HK-2 (cell line): ENCODE results near the gene BDH1.
"Not testable (repeated sequence)": the region's sequence is repeated elsewhere in the genome, so short reads cannot be mapped to it uniquely, and the experiment has no call there.

Experiments used
- DNase-seq: peaks from one replicate; pipeline ENCODE4 v3.0.0-alpha.2; 2018; ENCODE audit not compliant: unreplicated experiment

The BDH1 gene

DNA sequence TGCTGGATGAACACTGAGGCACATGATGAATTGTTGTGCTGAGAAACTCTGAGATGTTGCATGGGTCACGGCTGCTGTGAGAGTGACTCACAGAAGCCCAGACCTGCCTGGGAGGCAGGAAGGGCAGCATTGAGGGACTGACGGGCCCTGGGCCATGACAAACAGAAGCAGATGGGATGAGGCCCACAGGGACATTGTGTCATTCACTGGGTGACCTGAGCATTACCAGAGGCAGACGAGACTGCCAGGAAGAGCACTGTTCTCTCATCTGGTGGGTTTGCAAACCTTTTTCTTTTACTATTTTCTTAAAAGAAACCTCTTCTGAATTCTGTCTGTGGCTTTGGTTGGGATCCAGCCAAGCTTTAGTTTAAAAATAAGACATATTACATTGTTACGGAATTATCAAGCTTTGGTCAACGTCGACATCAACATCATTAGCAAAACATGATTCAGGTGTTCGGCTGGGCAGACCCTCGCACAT lies 67.8 kb downstream of the BDH1 start:
- DNase-seq: peak; percentile 87

GRCh38 chr3:197486861-197487260 lies 68.9 kb downstream of the BDH1 start:
- DNase-seq: no peak

DNA sequence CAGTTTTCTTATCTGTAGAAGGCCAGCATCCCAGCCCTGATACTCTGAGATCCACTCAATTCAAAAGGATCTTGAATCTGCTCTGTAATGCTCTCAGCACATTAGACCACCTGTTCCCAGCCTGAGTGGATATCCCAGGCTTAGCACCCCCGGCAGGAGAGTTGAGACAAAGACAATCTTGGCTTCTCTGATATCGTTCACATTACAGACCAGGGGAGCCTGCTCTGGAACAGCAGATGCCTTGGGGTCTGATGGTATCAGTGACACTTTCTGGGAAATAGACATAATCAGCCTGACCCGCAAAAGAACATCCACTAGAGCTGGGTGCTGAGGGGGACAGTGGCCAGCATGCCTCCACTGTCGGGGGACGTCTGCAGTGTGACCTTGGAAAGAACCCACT lies 70.6 kb downstream of the BDH1 start:
- no peak for DNase-seq

DNA sequence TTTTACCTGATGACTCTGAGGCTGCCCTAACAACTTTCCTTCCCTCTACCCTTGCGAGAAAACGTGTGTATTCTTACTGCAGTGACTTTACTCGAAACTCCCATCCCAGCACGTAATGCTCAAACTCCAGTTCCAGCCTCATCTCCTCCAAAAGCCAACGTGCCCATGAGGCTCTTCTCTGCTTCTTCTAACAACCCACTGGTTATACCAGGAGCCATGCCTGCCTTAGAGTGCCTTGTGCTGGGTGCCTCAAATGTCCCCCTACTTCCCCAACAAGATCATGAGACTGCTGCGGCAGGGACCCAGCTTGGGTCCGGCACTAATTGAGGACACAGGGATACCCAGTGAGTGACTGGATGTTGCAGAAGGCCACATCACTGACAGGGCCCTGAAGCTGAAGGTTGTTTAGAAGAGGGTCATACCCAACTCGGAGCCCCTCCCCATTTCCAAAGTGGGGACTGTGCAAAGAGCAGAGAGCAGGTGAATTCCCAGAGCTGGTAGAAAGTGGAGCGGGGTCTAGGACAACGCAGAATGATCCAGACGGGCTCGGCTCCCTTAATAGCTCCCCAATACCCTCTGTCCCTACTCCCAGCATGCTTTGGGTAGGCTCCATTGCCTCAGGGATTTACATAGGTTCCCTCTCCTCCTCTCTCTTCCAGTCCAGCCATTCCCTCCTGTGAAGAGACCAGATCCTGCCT lies 71.4 kb downstream of the BDH1 start:
- DNase-seq: no peak

DNA sequence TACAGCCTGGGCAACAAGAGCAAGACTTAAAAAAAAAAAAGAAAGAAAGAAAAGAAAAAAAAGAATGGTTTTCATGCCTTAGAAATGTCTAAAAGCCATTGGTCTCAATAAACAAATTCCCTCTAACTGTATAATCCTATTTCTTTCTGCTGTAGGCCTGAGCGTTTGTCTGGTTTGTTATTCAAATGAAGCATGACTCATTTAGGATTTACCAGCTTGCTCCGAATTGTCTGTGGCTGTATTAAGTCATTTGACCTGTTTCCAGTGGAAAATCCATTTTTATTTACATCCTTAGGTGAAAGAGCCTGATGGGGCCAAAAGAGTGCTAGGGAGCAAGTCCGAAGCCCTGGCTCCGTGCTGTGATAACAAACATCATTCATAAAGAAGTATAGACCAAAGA lies 73.8 kb downstream of the BDH1 start:
- DNase-seq: no peak

GRCh38 chr3:197480320-197480719 lies 75.4 kb downstream of the BDH1 start:
- no peak for DNase-seq

DNA sequence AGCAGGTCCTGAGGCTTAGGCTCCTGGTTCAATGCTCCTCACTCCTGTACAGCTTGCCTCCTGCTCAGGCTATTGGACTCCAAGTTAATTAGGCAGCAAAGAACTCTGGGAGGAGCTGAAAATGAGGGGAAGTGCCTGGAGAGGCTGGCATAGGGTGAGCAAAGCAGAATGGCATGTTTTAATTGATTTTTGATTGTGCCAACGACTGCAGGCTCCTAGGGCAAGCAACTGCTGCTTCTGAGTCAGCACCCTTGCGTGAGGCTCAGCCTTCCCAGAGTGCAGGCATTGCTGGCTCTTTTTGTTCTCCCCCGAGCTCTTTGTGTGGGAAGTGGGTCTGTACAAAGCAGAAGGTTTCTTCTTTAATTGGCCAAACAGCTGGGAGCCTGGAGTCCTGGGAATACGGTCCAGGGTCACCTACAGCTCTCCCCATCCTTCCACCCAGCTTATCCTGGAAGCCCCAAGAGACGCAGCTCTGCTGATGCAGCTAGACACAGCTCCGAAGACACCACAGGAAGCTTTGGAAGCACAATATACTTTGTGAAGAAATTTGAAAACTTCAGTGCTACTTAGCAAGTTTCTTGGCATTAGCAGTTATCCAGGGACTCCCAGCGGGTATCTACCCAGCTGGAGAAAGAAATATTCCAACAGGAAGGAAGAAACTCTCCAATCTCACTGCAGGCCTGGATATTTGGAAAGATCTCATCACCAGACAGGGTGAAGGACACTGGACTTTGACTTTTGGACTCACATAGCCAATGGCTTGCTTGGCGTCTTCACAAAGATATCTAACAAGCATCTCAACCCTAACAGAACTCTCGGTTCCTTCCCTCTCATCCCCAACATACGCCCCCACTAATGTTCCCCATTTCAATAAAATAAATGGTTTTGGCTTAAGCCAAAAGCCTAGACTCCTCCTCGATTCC lies 76.8 kb downstream of the BDH1 start:
- DNase-seq: peak; percentile 47

DNA sequence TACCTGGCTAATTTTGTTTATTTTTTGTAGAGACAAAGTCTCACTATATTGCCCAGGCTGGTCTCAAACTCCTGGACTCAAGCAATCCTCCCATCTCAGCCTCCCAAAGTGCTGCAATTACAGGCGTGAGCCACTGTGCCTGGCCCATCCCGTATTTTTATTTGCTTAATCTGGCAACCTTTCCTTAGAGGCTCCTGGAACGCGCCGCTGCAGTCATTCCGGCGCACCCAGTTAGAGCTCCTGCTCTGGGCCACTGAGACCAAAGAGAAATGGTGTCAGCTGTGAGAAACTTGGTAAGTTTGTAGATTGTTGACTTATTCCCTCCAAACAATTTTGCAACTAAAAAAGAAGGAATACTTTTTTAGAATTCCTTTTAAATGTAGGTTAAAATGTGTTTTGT lies 78.0 kb downstream of the BDH1 start:
- not testable (repeated sequence) for DNase-seq

- DNase-seq: no peak
These were observed 79.7 kb downstream of the BDH1 start for GRCh38 chr3:197475997-197476525.

DNA sequence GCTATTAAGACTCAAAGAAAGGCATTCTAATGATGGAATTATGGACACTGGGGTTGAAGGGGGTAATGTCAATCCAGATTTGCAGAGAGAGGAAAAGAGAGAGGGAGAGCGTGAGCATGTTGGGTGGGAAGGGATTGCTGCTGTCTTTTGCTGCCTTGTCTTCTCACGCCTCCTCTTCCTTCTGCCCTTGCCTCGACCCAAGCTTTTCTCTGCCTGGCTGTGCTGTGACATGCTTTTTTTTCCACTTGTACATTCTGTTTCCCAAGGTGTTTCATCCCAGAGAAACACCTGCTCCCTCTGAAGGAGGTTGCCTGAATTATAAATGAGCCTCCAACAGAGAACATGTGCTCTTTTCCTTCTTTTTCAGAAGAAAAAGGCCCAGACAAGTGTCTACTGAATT lies 80.3 kb downstream of the BDH1 start:
- no peak for DNase-seq

- no peak for DNase-seq
These were observed 83.6 kb downstream of the BDH1 start for GRCh38 chr3:197472151-197472550.

DNA sequence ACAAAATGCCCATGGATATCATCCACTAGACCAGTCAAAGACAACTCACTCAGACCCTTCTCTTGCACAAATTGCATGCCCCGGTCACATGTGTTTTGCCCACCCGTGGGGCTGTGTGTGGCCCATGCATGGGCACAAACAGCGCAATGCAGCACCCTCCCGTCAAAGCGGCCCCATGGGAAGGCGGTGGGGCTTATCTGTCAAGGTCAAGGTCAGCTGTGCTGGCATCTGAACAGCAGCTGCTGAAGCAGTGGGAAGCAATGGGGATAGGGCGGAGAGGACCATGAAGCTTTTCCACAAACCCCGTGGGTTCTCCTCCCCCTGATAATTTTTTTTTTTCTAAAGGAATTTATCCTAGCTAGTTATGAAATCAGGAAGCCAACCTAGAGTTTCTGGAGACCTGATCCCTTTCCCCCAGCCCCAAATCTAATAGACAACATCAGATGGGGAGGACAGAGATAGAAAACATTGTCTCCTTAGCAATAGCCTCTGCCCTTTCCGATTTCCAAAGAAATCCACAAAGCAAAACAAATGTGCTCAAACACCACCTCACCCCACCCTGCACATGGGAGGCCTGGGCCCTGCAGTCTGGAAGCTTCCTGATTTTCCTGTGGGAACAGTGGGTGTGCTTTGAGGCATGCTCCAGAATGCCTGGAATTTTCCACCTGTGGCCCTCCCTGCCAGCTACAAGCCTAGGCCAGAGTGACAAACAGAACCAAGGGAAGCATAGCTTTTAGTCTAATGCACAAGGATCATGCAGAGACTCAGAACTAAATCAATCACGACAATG lies 84.4 kb downstream of the BDH1 start:
- DNase-seq: no peak

- DNase-seq: no peak
These were observed 86.8 kb downstream of the BDH1 start for GRCh38 chr3:197468866-197469382.

- DNase-seq: no peak
These were observed 87.6 kb downstream of the BDH1 start for GRCh38 chr3:197468167-197468566.

GRCh38 chr3:197466586-197467399 lies 89.0 kb downstream of the BDH1 start:
- no peak for DNase-seq

DNA sequence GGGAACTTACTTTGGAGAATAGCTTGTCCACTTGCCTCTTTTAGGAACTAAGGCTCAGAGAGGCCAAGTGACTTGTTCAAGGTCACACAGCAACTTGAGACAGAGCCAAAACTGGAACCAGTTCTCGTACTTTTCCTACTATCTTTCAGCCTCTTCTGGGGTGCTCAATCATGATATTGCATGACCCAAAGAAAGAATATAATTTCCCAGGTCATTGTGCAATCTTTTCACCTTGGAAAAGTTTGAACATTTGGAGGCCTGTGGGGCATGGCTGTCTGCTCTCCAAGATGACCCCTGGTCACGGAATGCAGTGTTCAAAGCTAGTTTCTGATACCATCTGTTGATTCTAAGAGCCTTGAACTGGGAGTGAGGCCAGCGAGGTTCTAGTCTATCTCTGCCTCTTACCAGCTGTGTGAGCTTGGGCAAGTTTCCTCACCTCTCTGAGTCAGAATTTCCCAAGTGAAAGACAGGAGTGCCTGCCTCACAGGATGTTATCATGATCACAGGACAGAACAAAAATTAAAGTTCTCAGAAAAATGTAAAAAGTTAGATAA lies 89.7 kb downstream of the BDH1 start:
- no peak for DNase-seq

DNA sequence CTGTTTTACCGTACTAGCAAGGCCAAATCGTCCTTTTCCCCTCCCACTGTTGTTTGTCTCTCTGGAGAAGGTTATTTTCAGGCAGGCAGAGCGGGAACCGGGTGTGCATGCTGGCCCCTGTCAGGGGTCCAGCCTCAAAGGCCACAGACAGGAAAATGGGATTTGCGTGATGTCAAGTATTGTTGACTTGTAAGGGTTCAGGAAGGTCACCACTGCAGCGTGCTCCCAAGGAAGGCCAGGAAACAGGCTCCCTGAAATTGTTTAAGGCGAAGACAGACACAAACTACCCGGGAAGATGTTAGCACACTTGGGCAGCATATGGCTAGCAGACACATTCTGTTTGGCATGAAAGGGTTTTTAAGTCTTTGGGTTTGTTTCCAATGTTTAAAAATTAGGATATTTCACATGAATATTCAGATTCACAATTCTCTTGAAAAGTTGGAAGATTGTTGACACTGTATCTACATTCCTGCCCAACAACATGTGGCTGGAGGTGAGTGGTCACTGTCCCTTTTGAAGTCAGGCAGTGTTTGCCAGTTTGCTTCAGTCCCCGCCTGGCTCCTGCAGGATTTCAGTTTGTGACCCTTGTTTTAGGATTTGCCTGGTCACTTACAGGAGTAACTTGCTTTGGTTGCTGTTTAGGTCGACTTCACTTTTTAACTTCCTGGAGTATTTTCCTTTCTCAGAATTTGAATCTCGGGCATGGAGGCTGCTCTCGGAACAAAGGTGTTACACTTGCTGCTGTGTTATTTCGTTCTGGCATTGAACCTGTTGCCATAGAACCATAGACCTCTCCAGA lies 90.4 kb downstream of the BDH1 start:
- DNase-seq: no peak

DNA sequence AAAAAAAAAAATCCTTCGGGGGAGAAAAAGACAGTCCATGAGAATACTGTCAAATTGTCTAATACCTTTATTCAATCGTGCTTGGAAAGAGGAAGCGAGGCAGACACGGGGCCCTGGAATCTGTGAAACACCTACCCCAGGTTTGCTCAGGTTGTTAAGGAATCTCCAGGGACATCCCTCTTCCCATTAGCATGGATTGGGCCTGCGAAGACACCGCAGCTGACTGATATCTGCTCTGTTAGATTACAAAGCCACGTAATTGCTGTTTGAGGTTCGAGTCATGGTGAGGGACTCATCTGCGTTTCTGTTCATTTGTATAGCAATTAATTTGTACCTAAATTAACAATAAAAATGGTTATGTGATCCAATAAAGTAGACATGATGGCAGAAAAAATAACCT lies 91.0 kb downstream of the BDH1 start:
- no peak for DNase-seq

- no peak for DNase-seq
These were observed 92.5 kb downstream of the BDH1 start for GRCh38 chr3:197463279-197463678.

- no peak for DNase-seq
These were observed 93.0 kb downstream of the BDH1 start for GRCh38 chr3:197462808-197463207.
